Measurements from ENCODE around the gene SCUBE1. TPM values are rescaled to one million over a fixed set of nuclear protein-coding genes. Genes with fewer than 3 reads are reported as not detected.

The SCUBE1 gene
- total RNA-seq, 1 experiment from 2014 or later = 3.9 TPM

- Histone ChIP-seq H3K4me3 (replicated peaks in 1 of 2; ENCODE audit: low read depth in 1 of 2, low read length in 2 of 2) (no peak overlapping the region), H3K36me3 (ENCODE audit: control insufficient read depth in 1 of 2, insufficient read depth in 2 of 2, low read length in 2 of 2) (peaks cover 14 to 36% of the 10 kb centered on the region in 2 experiments; a peak in 3 of 4 replicates), H3K4me2 (ENCODE audit: low read length) (no peak overlapping the region), H3K9me3 (ENCODE audit: control insufficient read depth in 1 of 2, insufficient read depth in 1 of 2, low read depth in 1 of 2, low read length in 2 of 2) (no peaks in the 10 kb centered on the region), H3K27me3 (ENCODE audit: insufficient read depth, low read length) (no peaks in the 10 kb centered on the region), H3K79me2 (ENCODE audit: insufficient read depth, low read length) (no peaks in the 10 kb centered on the region), H3K9me2 (ENCODE audit: insufficient read depth) (no peaks in the 10 kb centered on the region), H2AFZ (ENCODE audit: low read depth, low read length, poor library complexity, severe bottlenecking) (no peak overlapping the region), H3K27ac (ENCODE audit: low read depth, low read length) (no peak overlapping the region), H3K4me1 (ENCODE audit: control insufficient read depth in 1 of 2, insufficient read depth in 2 of 2, low read length in 2 of 2) (no peaks in the 10 kb centered on the region), H4K20me1 (ENCODE audit: insufficient read depth) (no peaks in the 10 kb centered on the region), H3K9ac (ENCODE audit: low read length) (no peak overlapping the region)
- RAD21 ChIA-PET (ENCODE audit: low non-redundant PET in 1 of 2, low total read pairs in 2 of 2, uncharacterized antibody in 2 of 2, unreplicated experiment in 2 of 2) = no interaction called here
- intact Hi-C loops (cut with micrococcal nuclease) = no loop called here
- CTCF ChIA-PET = no interaction called here
- POLR2A ChIA-PET = no interaction called here
- BruUV-seq (replicated peaks) = no TSS peak
- TF ChIP-seq SRF (IDR thresholded peaks at IDR 0.05; ENCODE audit: low read depth) (no peak), RAD21 (IDR thresholded peaks at IDR 0.05; ENCODE audit: low read depth) (no peak), FOSL1 (IDR thresholded peaks at IDR 0.05; ENCODE audit: low read depth) (no peak), EZH2 (IDR thresholded peaks at IDR 0.05) (no peak), REST (IDR thresholded peaks at IDR 0.05; ENCODE audit: low read depth) (no peak), JUND (IDR thresholded peaks at IDR 0.05) (no peak), ELF1 (IDR thresholded peaks at IDR 0.05; ENCODE audit: borderline replicate concordance, low read depth) (no peak), POLR2AphosphoS5 (IDR thresholded peaks at IDR 0.05; ENCODE audit: low read depth, low read length) (no peak), POLR2A (IDR thresholded peaks at IDR 0.05; ENCODE audit: borderline replicate concordance, extremely low read depth, insufficient read depth, insufficient read length) (no peak)
- no peak for DNase-seq (ENCODE audit: low read depth, low spot score)
- no peak for ATAC-seq
Observed at GRCh38 chr22:43170131-43170480, 173.1 kb downstream of the SCUBE1 start.

Measured in HCT116 (cell line).